Spleen (tissue), 13 donors: ENCODE measurements around the gene NSFL1C. TPM values are rescaled to one million over a fixed set of nuclear protein-coding genes. Genes with fewer than 3 reads are reported as not detected.

Experiments
- DNase-seq: peaks from one replicate; pipeline ENCODE4 v3.0.0-alpha.2; 2020
- H3K27ac ChIP-seq, 8 donors: fragments of 200-600 bp; sonication (generic) in 7 of 8; 1 replicate in 4 of 8; 2 replicates in 4 of 8; pipeline versions ENCODE4 v1.5.0 to v1.8.0; 2016 to 2021; ENCODE audit warnings: inconsistent platforms in 4 of 8, mild to moderate bottlenecking in 4 of 8, moderate library complexity in 1 of 8
- H3K27me3 ChIP-seq, 7 donors: fragments of 200-600 bp; sonication (generic) in 6 of 7; replicated peaks in 1 of 7; 1 replicate in 4 of 7; 2 replicates in 3 of 7; pipeline versions ENCODE4 v1.5.0 to v1.8.0; 2016 to 2021; ENCODE audit warnings: inconsistent platforms in 3 of 7, mild to moderate bottlenecking in 1 of 7
- H3K36me3 ChIP-seq, 6 donors: fragments of 200-600 bp; sonication (generic) in 5 of 6; 1 replicate in 4 of 6; 2 replicates in 2 of 6; pipeline versions ENCODE4 v1.5.0 to v1.8.0; 2016 to 2021; ENCODE audit warnings: inconsistent platforms in 2 of 6
- H3K4me1 ChIP-seq, 6 donors: fragments of 200-600 bp; sonication (generic) in 5 of 6; 1 replicate in 3 of 6; 2 replicates in 3 of 6; pipeline versions ENCODE4 v1.5.0 to v1.8.0; 2016 to 2021; ENCODE audit warnings: inconsistent platforms in 3 of 6
- H3K4me3 ChIP-seq, 8 donors: fragments of 200-600 bp; sonication (generic) in 7 of 8; 1 replicate in 4 of 8; 2 replicates in 4 of 8; pipeline versions ENCODE4 v1.5.0 to v1.8.0; 2016 to 2021; ENCODE audit warnings: inconsistent platforms in 4 of 8, mild to moderate bottlenecking in 4 of 8, moderate library complexity in 2 of 8
- H3K9me3 ChIP-seq, 8 donors: fragments of 200-600 bp; sonication (generic) in 7 of 8; 1 replicate in 4 of 8; 2 replicates in 4 of 8; pipeline versions ENCODE4 v1.5.0 to v1.8.0; 2016 to 2021; ENCODE audit warnings: inconsistent platforms in 4 of 8
- CTCF ChIP-seq, 11 experiments: fragments of 200-600 bp in 7 of 11; fragments of 450-650 bp in 4 of 11; sonication (generic) in 4 of 11; IDR thresholded peaks in 8 of 11; conservative IDR thresholded peaks in 3 of 11; 1 replicate in 7 of 11; 2 replicates in 4 of 11; pipeline versions ENCODE4 v1.4.0 to v1.8.0; 2016 to 2021; ENCODE audit warnings: antibody characterized with exemption in 11 of 11, inconsistent platforms in 4 of 11, mild to moderate bottlenecking in 1 of 11
- POLR2A ChIP-seq, 3 donors: fragments of 450-650 bp; IDR thresholded peaks; one replicate each; pipeline ENCODE4 v1.5.1; 2017; ENCODE audit warnings: antibody characterized with exemption in 3 of 3, mild to moderate bottlenecking in 1 of 3
- POLR2AphosphoS5 ChIP-seq, 3 donors: sonication (generic); formaldehyde crosslinking; IDR thresholded peaks; one replicate each; pipeline ENCODE4 v1.5.1; 2017; ENCODE audit warnings: antibody characterized with exemption in 3 of 3
- WGBS, 5 donors: extraction: QIAGEN DNeasy Blood & Tissue Kit in 3 of 5; methylation state at CpG; one replicate each; pipeline versions ENCODE4 v1.1.5 to v1.1.7; 2013 to 2018; 5-methylcytosine and 5-hydroxymethylcytosine counted together
- intact Hi-C: fragments of 100-400 bp; cut with DNase I; formaldehyde crosslinking; loops from one replicate; pipeline ENCODE4 v1.15.0; 2023; ENCODE audit warnings: low total_unique reads
- long read RNA-seq, 2 donors: transcript quantifications; one replicate each; lab custom pipeline, GENCODE V29; 2026
- polyA plus RNA-seq, 3 donors: library from polyadenylated mRNA; stranded (reverse); fragments of 200-250 nt; gene quantifications; one replicate each; pipeline ENCODE4 v1.2.1, GENCODE V29; 2013
- total RNA-seq, 7 donors: library from RNA; depleted of rRNA in 3 of 7; stranded (reverse); fragments of >200 nt in 3 of 7; fragmentation: NEBNext Ultra II Directional in 4 of 7; extraction: Animal tissue kit (Norgen Biotek cat#: 25700) in 4 of 7; gene quantifications; one replicate each; pipeline versions ENCODE4 v1.1.0 to v1.2.1, GENCODE V29; 2016 to 2021
- donor health status: healthy with polysubstance abuse.
- donor health status: DM: no; HTN: no; CAD: no; lungs with moderate emphysema.
- donor health status: DM: no; HTN: no; CAD: no.
- donor health status: Bipolar disorder and iron deficiency.
- donor health status: healthy.
- donor health status: DM: no; HTN: no; CAD: no.
- donor health status: DM: yes; HTN: yes; CAD: no.

The NSFL1C gene
- total RNA-seq (10 to 100 TPM; 64.9 to 88.5 (median 71.8) TPM), polyA plus RNA-seq (10 to 100 TPM; 37.1 to 51.2 (median 41.7) TPM)
- long read RNA-seq, donor 1, transcript NSFL1C-201 (9 exons, 3,568 nt): major isoform, 15 of 36 reads
- long read RNA-seq, donor 1, partial matches to known transcripts: 11 of 36 reads
- long read RNA-seq, donor 1, other reads (novel, unspliced or antisense): 9 of 36 reads
- long read RNA-seq, donor 2, transcript NSFL1C-201 (9 exons, 3,568 nt): major isoform, 10 of 19 reads
- long read RNA-seq, donor 2, partial matches to known transcripts: 6 of 19 reads
- long read RNA-seq, donor 2, other reads (novel, unspliced or antisense): 0 of 19 reads

GRCh38 chr20:1466211-1467081, at the start of gene NSFL1C:
Gene NSFL1C, minus strand, starts transcription at chr20:1466849. Its CDS starts 25 bp downstream, at chr20:1466824.
- no peaks in the 10 kb centered on the region for H3K9me3 ChIP-seq
- peak within 1 kb of the TSS; percentile 78 to 97 (median 92) for H3K27ac ChIP-seq
- H3K4me3 ChIP-seq: peak within 1 kb of the TSS; percentile 98 to 100 (median 100)
- intact Hi-C loops: no loop called here
- WGBS, 5 donors: 0 to 2% (median 1%) methylated on average over 46 to 104 of the region's 104 CpGs
- peaks cover 0 to 54% (median 9%) of the 10 kb centered on the region in 6 donors for H3K36me3 ChIP-seq
- peaks cover 34 to 97% (median 81%) of the 10 kb centered on the region in 6 donors for H3K4me1 ChIP-seq
- H3K27me3 ChIP-seq: no peaks in the 10 kb centered on the region
- peak; percentile 100 for DNase-seq
- peak; percentile 88 to 93 (median 93) for TF ChIP-seq POLR2AphosphoS5 (IDR thresholded peaks at IDR 0.05)
- peak; percentile 76 to 99 (median 98) for TF ChIP-seq CTCF (IDR thresholded peaks at IDR 0.05 in 8 of 11, conservative IDR thresholded peaks at IDR 0.05 in 3 of 11)
- peak in 1 of 3 donors; percentile 87 for TF ChIP-seq POLR2A (IDR thresholded peaks at IDR 0.05)

- Histone ChIP-seq H3K4me3 (no peak overlapping the region), H3K4me1 (no peaks in the 10 kb centered on the region), H3K27me3 (peaks cover 0 to 11% (median 0%) of the 10 kb centered on the region in 7 donors), H3K27ac (no peak overlapping the region), H3K36me3 (no peaks in the 10 kb centered on the region), H3K9me3 (peaks cover 0 to 13% (median 4%) of the 10 kb centered on the region in 8 donors)
- intact Hi-C loops: no loop called here
- 71 to 88% (median 88%) methylated on average over 1 of the region's 1 CpG for WGBS, 5 donors
- TF ChIP-seq CTCF (IDR thresholded peaks at IDR 0.05 in 8 of 11, conservative IDR thresholded peaks at IDR 0.05 in 3 of 11) (no peak), POLR2A (IDR thresholded peaks at IDR 0.05) (no peak), POLR2AphosphoS5 (IDR thresholded peaks at IDR 0.05) (no peak)
- no peak for DNase-seq
These were observed 47.2 kb upstream of the NSFL1C start for GRCh38 chr20:1513801-1514200.

- intact Hi-C loops: no loop called here
- no peaks in the 10 kb centered on the region for H3K4me1 ChIP-seq
- H3K36me3 ChIP-seq: no peaks in the 10 kb centered on the region
- no peak overlapping the region for H3K4me3 ChIP-seq
- TF ChIP-seq CTCF (IDR thresholded peaks at IDR 0.05 in 8 of 11, conservative IDR thresholded peaks at IDR 0.05 in 3 of 11) (peak in 8 of 11 experiments; percentile 19 to 51 (median 26)), POLR2AphosphoS5 (IDR thresholded peaks at IDR 0.05) (no peak)
- no peak for DNase-seq
- H3K27me3 ChIP-seq: peaks cover 0 to 6% (median 0%) of the 10 kb centered on the region in 7 donors
- WGBS, 5 donors: 23 to 45% (median 26%) methylated on average over 9 of the region's 9 CpGs
- peaks cover 0 to 13% (median 4%) of the 10 kb centered on the region in 8 donors for H3K9me3 ChIP-seq
- no peak overlapping the region for H3K27ac ChIP-seq
These were observed 42.6 kb upstream of the NSFL1C start for GRCh38 chr20:1509237-1509636.

GRCh38 chr20:1508574-1508973, 41.9 kb upstream of the NSFL1C start:
- H3K36me3 ChIP-seq: no peaks in the 10 kb centered on the region
- H3K4me3 ChIP-seq: no peak overlapping the region
- intact Hi-C loops: no loop called here
- peaks cover 0 to 12% (median 4%) of the 10 kb centered on the region in 8 donors for H3K9me3 ChIP-seq
- peaks cover 0 to 5% (median 4%) of the 10 kb centered on the region in 6 donors for H3K4me1 ChIP-seq
- no peak overlapping the region for H3K27ac ChIP-seq
- no peak for DNase-seq
- TF ChIP-seq CTCF (IDR thresholded peaks at IDR 0.05 in 8 of 11, conservative IDR thresholded peaks at IDR 0.05 in 3 of 11) (no peak), POLR2AphosphoS5 (IDR thresholded peaks at IDR 0.05) (no peak), POLR2A (IDR thresholded peaks at IDR 0.05) (no peak)
- peaks cover 0 to 6% (median 0%) of the 10 kb centered on the region in 7 donors for H3K27me3 ChIP-seq
